ENCODE measurements around the gene TTLL11. TPM values are rescaled to one million over a fixed set of nuclear protein-coding genes. Genes with fewer than 3 reads are reported as not detected.
A peak's percentile ranks its signal among the peaks of the same experiment; 100 is the strongest.

Gene TTLL11
- total RNA-seq, 6 experiments from 2014 or later = 3.2 to 5.2 (median 4.1) TPM

- TF ChIP-seq POLR2A (IDR thresholded peaks at IDR 0.05) (no peak), CTCF (IDR thresholded peaks at IDR 0.05) (no peak)
- DNase-seq (no peak), ATAC-seq (no peak)
- intact Hi-C loops (cut with DNase I) = no loop called here
- Histone ChIP-seq H3K4me3 (no peak overlapping the region), H3K36me3 (no peaks in the 10 kb centered on the region), H3K27me3 (no peaks in the 10 kb centered on the region), H3K4me1 (no peaks in the 10 kb centered on the region), H3K9me3 (no peaks in the 10 kb centered on the region), H3K27ac (no peak overlapping the region)
- WGBS (ENCODE audit: insufficient coverage, low coverage, low lambda C conversion rate, missing lambda C conversion rate) = 92% methylated on average over 6 of the region's 8 CpGs
Observed at GRCh38 chr9:121883281-121884056, 209.6 kb downstream of the TTLL11 start.

GRCh38 chr9:121881920-121882500 is 211.1 kb downstream of the TTLL11 start:
- Histone ChIP-seq H3K27ac (no peak overlapping the region), H3K36me3 (no peaks in the 10 kb centered on the region), H3K4me1 (no peaks in the 10 kb centered on the region), H3K4me3 (no peak overlapping the region), H3K9me3 (no peaks in the 10 kb centered on the region), H3K27me3 (no peaks in the 10 kb centered on the region)
- intact Hi-C loops (cut with DNase I) = no loop called here
- TF ChIP-seq POLR2A (IDR thresholded peaks at IDR 0.05) (no peak), CTCF (IDR thresholded peaks at IDR 0.05) (no peak)
- ATAC-seq = peak in 1 of 4 donors; percentile 9
- WGBS (ENCODE audit: insufficient coverage, low coverage, low lambda C conversion rate, missing lambda C conversion rate) = 46% methylated on average over 3 of the region's 7 CpGs
- no peak for DNase-seq

GRCh38 chr9:121880343-121880898 is 212.7 kb downstream of the TTLL11 start:
- TF ChIP-seq CTCF (IDR thresholded peaks at IDR 0.05) (no peak), POLR2A (IDR thresholded peaks at IDR 0.05) (no peak)
- intact Hi-C loops (cut with DNase I) = no loop called here
- H3K9me3 ChIP-seq = no peaks in the 10 kb centered on the region
- no peak overlapping the region for H3K4me3 ChIP-seq
- DNase-seq (no peak), ATAC-seq (no peak)
- no peaks in the 10 kb centered on the region for H3K27me3 ChIP-seq
- H3K27ac ChIP-seq = no peak overlapping the region
- H3K36me3 ChIP-seq = no peaks in the 10 kb centered on the region
- H3K4me1 ChIP-seq = no peaks in the 10 kb centered on the region
- WGBS (ENCODE audit: insufficient coverage, low coverage, low lambda C conversion rate, missing lambda C conversion rate) = 79% methylated on average over 8 of the region's 8 CpGs

GRCh38 chr9:121878271-121878822 is 214.8 kb downstream of the TTLL11 start:
- H3K36me3 ChIP-seq = no peaks in the 10 kb centered on the region
- H3K27ac ChIP-seq = no peak overlapping the region
- H3K4me1 ChIP-seq = no peaks in the 10 kb centered on the region
- intact Hi-C loops (cut with DNase I) = no loop called here
- TF ChIP-seq CTCF (IDR thresholded peaks at IDR 0.05) (no peak), POLR2A (IDR thresholded peaks at IDR 0.05) (no peak)
- no peak overlapping the region for H3K4me3 ChIP-seq
- no CpG with 5 or more reads among the region's 14 CpGs for WGBS (ENCODE audit: insufficient coverage, low coverage, low lambda C conversion rate, missing lambda C conversion rate)
- ATAC-seq (no peak), DNase-seq (no peak)
- no peaks in the 10 kb centered on the region for H3K9me3 ChIP-seq
- no peaks in the 10 kb centered on the region for H3K27me3 ChIP-seq

Data from right lobe of liver (tissue), 6 donors.